GM12872 (cell line): ENCODE measurements around the gene MRPL14.
A peak's percentile ranks its signal among the peaks of the same experiment; 100 is the strongest.

Experiments used
- TF ChIP-seq, protein P1 (sequence below): IDR thresholded peaks from 3 replicates; pipeline ENCODE4 v1.5.1; 2011; ENCODE audit warnings: low read depth, mild to moderate bottlenecking, low read length, moderate library complexity; ENCODE audit not compliant: insufficient read depth

MRPL14 gene

DNA sequence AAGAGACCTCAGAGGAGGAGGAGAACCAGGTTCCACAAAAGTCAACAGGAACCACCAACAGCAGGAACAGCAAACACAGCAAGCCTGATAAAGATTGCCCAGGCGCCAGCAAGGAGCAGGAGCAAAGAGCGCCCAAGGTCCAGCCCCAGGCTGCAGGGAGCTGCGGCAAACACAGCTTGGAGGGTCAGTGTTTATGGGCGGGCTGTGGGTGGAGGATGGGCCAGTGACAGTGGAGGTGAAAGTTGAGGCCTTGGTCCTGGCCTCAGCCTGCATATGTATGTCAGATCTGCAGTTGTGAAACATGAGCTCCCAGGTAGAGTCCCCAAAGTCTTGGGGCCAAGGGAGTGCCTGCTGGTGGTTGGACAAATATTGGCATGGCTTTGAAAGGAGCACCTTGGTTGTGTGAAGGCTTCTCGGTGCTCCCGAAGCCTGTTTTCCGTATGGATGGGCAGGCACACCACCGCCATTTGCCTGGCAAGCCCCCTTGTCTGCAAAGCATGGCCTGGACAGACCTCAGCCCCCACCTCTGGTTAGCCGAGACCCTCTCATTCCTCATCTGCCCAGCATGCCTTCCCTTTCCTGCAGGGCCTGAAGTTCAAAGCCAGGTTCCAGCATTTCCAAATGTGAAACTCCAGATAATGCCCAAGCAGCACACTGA is 29.4 kb upstream of the MRPL14 start:
- TF ChIP-seq, protein P1, sequence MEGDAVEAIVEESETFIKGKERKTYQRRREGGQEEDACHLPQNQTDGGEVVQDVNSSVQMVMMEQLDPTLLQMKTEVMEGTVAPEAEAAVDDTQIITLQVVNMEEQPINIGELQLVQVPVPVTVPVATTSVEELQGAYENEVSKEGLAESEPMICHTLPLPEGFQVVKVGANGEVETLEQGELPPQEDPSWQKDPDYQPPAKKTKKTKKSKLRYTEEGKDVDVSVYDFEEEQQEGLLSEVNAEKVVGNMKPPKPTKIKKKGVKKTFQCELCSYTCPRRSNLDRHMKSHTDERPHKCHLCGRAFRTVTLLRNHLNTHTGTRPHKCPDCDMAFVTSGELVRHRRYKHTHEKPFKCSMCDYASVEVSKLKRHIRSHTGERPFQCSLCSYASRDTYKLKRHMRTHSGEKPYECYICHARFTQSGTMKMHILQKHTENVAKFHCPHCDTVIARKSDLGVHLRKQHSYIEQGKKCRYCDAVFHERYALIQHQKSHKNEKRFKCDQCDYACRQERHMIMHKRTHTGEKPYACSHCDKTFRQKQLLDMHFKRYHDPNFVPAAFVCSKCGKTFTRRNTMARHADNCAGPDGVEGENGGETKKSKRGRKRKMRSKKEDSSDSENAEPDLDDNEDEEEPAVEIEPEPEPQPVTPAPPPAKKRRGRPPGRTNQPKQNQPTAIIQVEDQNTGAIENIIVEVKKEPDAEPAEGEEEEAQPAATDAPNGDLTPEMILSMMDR = no peak

DNA sequence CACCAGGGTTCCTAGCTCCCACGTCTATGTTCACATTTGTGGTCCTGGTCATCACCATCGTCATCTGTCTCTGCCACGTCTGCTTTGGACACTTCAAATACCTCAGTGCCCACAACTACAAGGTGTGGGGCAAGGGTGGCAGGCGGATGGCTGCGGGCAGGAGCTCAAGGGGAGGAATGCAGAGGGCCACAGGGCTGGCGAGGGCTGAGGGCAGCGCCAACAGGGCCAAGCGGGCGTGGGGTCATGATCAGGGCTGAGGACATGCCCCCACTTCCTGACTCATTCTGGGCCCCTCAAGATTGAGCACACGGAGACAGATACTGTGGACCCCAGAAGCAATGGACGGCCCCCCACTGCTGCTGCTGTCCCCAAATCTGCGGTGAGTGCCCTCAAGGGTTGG is 26.8 kb upstream of the MRPL14 start:
- TF ChIP-seq, protein P1 = no peak

DNA sequence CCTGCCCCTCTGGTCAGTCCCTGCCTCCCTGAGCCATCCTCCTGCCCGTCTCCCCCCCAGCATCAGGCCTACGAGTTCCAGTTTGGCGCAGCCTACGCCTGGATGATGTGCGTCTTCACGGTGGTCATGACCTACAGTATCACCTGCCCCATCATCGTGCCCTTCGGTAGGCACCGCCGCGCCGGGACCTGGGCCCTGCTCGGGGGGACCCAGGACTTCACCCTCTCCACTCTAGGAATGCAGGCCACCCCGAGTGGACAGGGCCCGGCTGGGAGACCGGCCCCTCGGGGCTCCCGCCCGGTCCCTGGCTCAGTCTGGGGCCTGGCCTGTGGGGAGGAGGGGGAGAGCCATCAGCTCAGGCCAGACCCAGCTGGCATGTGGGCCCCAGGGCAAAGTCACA is 25.3 kb upstream of the MRPL14 start:
- TF ChIP-seq, protein P1 = no peak

DNA sequence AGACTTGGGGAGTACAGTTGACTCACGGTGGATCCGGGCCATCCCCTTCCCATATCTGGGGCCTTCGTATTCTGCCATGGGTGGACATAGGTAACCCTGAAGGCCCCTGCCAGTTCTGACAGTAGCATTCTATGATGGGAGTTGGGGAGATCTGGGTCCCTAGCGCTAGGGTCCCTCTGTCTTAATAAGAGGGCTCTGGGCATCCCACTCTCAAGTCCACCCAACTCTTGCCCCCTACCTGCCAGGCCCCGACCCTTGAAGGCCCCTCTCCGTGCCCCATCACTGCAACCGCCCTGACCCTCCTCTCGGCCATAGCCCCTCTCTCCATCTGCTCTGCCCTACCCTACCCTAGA is 24.8 kb upstream of the MRPL14 start:
- TF ChIP-seq, protein P1 = no peak

- TF ChIP-seq, protein P1 = peak; percentile 98
Observed at GRCh38 chr6:44151348-44152108, 24.3 kb upstream of the MRPL14 start.

DNA sequence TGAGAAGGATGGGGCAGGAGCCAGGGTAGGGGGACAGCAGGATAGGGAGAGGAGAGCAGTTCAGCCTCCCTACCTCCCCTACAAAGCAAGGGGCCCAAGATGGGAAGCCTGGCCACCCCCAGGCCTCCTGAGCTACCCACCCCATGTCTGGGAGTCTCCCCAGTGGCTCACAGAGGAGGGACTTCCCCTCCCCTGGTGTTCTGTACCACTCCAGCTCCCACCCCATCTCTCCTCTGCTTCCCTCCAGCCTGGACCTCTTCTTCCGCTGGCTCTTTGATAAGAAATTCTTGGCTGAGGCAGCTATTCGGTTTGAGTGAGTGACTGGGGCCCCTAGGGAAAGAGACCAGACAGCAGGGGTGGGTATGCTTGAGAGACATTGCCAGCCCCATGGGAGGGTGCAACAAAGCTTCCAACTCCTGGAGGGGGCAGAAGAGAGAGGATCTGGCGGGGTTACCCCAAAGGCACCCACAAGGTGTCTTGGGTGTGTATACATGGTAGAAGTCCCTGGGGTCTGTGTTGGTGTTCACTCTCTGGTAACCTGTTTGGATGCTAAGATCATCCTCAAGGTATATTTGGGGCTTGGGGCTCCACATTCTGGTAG is 23.2 kb upstream of the MRPL14 start:
- TF ChIP-seq, protein P1 = no peak

GRCh38 chr6:44149369-44150012 is 22.2 kb upstream of the MRPL14 start:
- TF ChIP-seq, protein P1 = no peak
